Measurements from ENCODE around the gene MYLK2.

DNA sequence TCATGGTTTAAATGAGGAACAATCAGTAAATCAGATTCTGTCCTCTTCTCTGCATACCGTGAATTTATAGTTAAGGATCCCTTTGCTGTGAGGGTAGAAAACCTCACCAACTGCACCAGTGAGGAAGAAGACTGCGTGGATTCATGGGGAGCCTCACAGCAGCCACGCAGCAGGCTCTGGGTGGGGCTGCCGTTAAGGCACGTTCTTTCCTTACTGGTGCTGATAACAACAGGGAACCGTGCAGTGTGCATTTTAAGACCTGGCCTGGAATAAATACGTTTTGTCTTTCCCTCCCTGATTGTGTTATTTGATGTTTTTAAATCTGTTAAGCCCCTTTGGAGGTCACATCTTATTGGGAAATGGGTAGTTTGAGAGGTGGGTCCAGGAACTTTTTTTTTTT lies 17.6 kb upstream of the MYLK2 start:
- TF ChIP-seq POLR2AphosphoS5 (IDR thresholded peaks at IDR 0.05) (no peak), CTCF (IDR thresholded peaks at IDR 0.05) (no peak), POLR2A (IDR thresholded peaks at IDR 0.05) (no peak), EP300 (IDR thresholded peaks at IDR 0.05) (no peak)

Measured in gastroesophageal sphincter (tissue), 3 donors.